Uterus (tissue), 4 donors: Measurements from ENCODE around the gene PDE6D. TPM values are rescaled to one million over a fixed set of nuclear protein-coding genes. Genes with fewer than 3 reads are reported as not detected.

Source experiments
- DNase-seq, 2 donors: peaks; one replicate each; pipeline ENCODE4 v3.0.0-alpha.2; 2019 to 2020
- H3K27ac ChIP-seq, 2 donors: fragments of 200-600 bp; sonication (generic); 1 replicate in 1 of 2; 2 replicates in 1 of 2; pipeline ENCODE4 v1.5.1; 2016 to 2018
- H3K27me3 ChIP-seq, 2 donors: fragments of 200-600 bp; sonication (generic); one replicate each; pipeline ENCODE4 v1.5.1; 2018 to 2019; ENCODE audit warnings: control low read depth in 1 of 2
- H3K36me3 ChIP-seq, 2 donors: fragments of 200-600 bp; sonication (generic); one replicate each; pipeline ENCODE4 v1.5.1; 2019; ENCODE audit warnings: control low read depth in 1 of 2
- H3K4me1 ChIP-seq, 2 donors: fragments of 200-600 bp; sonication (generic); one replicate each; pipeline ENCODE4 v1.5.1; 2018 to 2019; ENCODE audit warnings: control low read depth in 1 of 2
- H3K4me3 ChIP-seq, 2 donors: fragments of 200-600 bp; sonication (generic); 1 replicate in 1 of 2; 2 replicates in 1 of 2; pipeline ENCODE4 v1.5.1; 2018 to 2019; ENCODE audit warnings: mild to moderate bottlenecking in 1 of 2
- H3K9me3 ChIP-seq, 2 donors: fragments of 200-600 bp; sonication (generic); one replicate each; pipeline ENCODE4 v1.5.1; 2019; ENCODE audit warnings: control low read depth in 1 of 2
- CTCF ChIP-seq, 4 experiments: fragments of 200-600 bp in 2 of 4; fragments of 450-650 bp in 2 of 4; sonication (generic) in 2 of 4; IDR thresholded peaks; one replicate each; pipeline ENCODE4 v1.5.1; 2016 to 2019; ENCODE audit warnings: antibody characterized with exemption in 4 of 4, mild to moderate bottlenecking in 2 of 4, moderate library complexity in 1 of 4
- POLR2A ChIP-seq, 2 donors: fragments of 450-650 bp; IDR thresholded peaks; one replicate each; pipeline ENCODE4 v1.6.1; 2016; ENCODE audit warnings: antibody characterized with exemption in 2 of 2, mild to moderate bottlenecking in 1 of 2, moderate library complexity in 1 of 2
- intact Hi-C: fragments of 100-400 bp; cut with DNase I; formaldehyde crosslinking; loops from one replicate; pipeline ENCODE4 v1.15.1; 2023; ENCODE audit warnings: low total_unique reads
- total RNA-seq, 4 donors: library from RNA; depleted of rRNA in 3 of 4; stranded (reverse); fragments of >200 nt in 3 of 4; gene quantifications; one replicate each; pipeline versions ENCODE4 v1.1.0 to v1.2.4, GENCODE V29; 2014 to 2023
- donor health status: DM: yes; HTN: yes; CAD: no.

The PDE6D gene
- total RNA-seq, 4 donors from 2014 or later, result 23.5 to 140 (median 43.6) TPM

DNA sequence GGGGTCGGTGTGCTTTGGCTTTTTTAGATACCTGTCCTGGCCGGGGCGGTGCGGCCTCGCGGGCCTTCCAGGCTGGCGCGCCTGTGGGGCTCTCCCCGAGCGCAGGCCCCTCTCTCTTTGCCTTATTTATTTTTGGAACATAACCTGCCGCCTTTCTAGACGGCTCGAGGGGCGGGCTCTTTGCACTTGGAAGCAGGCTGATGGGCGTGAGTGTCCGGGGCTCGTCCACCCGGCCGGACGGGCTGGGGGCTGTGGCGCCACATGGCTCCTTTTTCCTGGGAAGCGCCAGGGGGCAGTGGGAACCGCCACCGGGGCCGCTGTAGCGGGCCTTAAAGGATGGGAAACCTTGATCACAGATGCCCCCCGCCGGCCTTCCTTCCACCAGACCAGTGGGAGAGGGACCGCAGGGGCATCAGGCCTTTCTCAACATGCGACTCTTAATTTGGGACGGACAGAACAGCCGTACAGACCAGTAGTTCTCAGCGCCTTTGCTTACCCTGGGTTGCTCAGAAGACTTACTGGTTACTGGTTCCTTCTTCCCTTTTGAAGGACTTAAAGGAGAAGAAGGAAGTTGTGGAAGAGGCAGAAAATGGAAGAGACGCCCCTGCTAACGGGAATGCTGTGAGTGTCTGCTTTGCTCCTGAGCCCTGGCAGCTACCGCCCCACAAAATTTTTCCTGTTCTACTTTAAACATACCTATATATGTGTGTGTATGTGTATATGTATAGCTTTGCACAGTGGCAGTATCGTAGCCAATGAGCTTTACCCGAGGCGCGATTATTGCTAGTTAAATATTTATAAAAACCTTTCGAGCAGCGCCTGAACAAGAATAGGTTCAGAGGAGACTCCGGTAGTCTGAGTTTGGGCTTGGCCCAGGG lies 70.0 kb downstream of the PDE6D start:
- H3K4me1 ChIP-seq, result peaks cover 0 to 13% of the 10 kb centered on the region in 2 donors
- no peaks in the 10 kb centered on the region for H3K36me3 ChIP-seq
- intact Hi-C loops, result loop anchor here (2.0 kb wide), 1 partner anchor 98 kb away; no protein-coding TSS in a partner anchor
- no peaks in the 10 kb centered on the region for H3K27me3 ChIP-seq
- TF ChIP-seq CTCF (IDR thresholded peaks at IDR 0.05), result no peak
- no peak for TF ChIP-seq POLR2A (IDR thresholded peaks at IDR 0.05)
- no peaks in the 10 kb centered on the region for H3K9me3 ChIP-seq
- H3K4me3 ChIP-seq, result peak overlapping the region; percentile 83 to 94
- peak overlapping the region; percentile 99 to 100 for H3K27ac ChIP-seq
- DNase-seq, result peak; percentile 38

DNA sequence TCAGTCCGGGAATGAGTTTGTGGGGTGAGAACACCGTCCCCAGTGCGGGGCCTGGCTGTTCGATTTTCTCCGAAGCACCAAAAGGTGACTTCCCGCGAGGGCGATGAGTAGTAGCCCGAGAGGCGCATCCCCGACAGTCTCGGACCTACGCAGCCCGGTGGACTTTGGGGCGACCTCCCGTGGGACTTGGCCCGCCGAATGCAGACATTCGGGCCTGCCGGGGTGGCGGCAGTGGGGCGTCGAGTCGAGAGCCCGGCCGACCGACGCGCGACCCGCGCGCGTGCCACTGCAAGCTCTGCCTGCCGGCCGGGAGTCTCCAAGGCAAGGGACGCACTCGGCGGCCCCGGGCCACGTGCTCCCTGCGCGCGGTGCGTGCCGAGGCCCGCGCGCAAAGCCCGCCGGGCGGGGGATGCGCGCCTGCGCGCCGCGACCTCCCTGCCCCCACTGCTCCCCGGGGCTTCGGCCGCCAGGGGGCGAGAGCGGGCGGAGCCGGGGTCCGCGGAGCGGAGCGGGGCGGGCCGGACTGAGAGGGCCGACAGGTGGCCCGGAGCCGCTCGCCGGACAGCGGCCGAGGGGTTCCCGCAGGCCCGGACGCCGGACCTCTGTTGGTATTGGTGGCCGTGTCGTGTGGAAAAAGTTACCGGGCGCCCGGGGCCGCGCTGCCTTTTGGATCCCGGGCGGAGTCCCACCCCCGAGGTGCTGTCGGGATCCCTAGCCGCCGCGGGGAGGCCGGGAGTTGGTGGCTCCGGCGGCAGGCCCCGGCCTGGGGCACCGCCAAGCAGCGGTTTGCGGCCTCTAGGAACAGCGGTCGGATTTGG lies 70.9 kb downstream of the PDE6D start:
- intact Hi-C loops, result loop anchor here (2.0 kb wide), 1 partner anchor 97 kb away; no protein-coding TSS in a partner anchor

GRCh38 chr2:231709636-231709980 lies 71.5 kb downstream of the PDE6D start:
- Histone ChIP-seq H3K9me3 (no peaks in the 10 kb centered on the region), H3K4me1 (peaks cover 0 to 13% of the 10 kb centered on the region in 2 donors), H3K36me3 (no peaks in the 10 kb centered on the region), H3K4me3 (peak overlapping the region; percentile 83 to 94), H3K27ac (peak overlapping the region; percentile 99 to 100), H3K27me3 (no peaks in the 10 kb centered on the region)
- TF ChIP-seq CTCF (IDR thresholded peaks at IDR 0.05) (no peak), POLR2A (IDR thresholded peaks at IDR 0.05) (peak in 1 of 2 donors; percentile 13)
- intact Hi-C loops, result no loop called here
- peak; percentile 45 to 59 for DNase-seq

More for the DNA sequence above, 70.9 kb downstream of the PDE6D start:
- Histone ChIP-seq H3K27me3 (no peaks in the 10 kb centered on the region), H3K27ac (peak overlapping the region; percentile 99 to 100), H3K36me3 (no peaks in the 10 kb centered on the region), H3K4me3 (peak overlapping the region; percentile 83 to 94), H3K4me1 (peaks cover 0 to 13% of the 10 kb centered on the region in 2 donors), H3K9me3 (no peaks in the 10 kb centered on the region)
- peak; percentile 68 to 91 for DNase-seq
- TF ChIP-seq CTCF (IDR thresholded peaks at IDR 0.05) (peak; percentile 35 to 100 (median 96)), POLR2A (IDR thresholded peaks at IDR 0.05) (peak; percentile 71 to 81)

DNA sequence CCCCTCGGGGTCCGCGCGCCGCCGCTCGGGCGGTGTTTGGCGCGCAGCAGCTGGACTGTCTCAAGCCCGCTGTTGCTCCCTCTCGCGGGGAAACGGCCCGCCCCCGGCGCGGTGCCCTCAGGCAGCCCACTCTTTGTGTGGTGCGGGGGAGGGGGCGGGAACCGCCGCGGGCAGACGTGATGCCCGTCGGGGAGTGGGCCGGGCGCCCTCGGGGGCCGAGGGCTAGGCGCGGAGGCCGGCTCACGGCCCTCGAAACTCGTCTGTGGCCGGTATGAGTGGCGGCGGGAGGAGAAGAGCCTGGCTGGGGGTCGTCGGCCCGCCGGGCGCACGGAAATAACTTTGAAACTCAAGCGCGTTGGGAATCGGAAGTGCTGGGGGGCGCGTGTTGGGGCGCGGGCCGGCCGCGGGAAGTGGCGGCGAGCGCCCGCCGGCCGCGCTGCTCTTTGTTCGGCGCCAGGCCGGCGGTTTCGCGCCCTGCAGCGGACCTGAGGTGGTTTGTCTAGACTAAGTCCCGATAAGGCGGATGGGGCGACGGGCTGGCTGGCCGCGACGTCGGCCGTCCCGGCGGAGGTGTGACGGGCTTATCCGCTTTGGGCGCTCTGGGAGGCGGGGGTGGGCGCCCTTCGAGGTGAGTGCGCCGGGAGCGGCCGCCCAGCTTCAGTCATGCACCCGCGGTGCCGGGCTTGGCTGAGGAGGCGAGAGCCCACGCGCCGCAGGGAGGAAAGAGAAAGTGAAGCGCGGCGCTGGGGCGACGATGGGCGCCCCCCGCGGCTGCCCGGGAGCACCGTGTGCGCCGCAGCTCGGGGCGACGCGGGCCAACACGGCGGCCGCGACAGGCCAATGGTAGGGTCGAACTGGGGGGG lies 72.1 kb downstream of the PDE6D start:
- DNase-seq, result peak; percentile 57 to 67
- peak in 2 of 4 experiments; percentile 18 to 29 for TF ChIP-seq CTCF (IDR thresholded peaks at IDR 0.05)
- no peak for TF ChIP-seq POLR2A (IDR thresholded peaks at IDR 0.05)
- Histone ChIP-seq H3K9me3 (no peaks in the 10 kb centered on the region), H3K4me3 (peak overlapping the region; percentile 83 to 94), H3K36me3 (no peaks in the 10 kb centered on the region), H3K27me3 (no peaks in the 10 kb centered on the region), H3K4me1 (peaks cover 0 to 13% of the 10 kb centered on the region in 2 donors), H3K27ac (peak overlapping the region; percentile 99 to 100)
- intact Hi-C loops, result no loop called here
